WERI-Rb-1 (cell line): ENCODE data around the gene WDR49.
A peak's percentile ranks its signal among the peaks of the same experiment; 100 is the strongest.

ENCODE experiments used
- DNase-seq: peaks from one replicate; pipeline ENCODE4 v3.0.0-alpha.2; 2020
- H3K27ac ChIP-seq: fragments of 250-450 bp; sonication (Bioruptor Pico); 2 replicates; pipeline ENCODE4 v1.5.1; 2020; ENCODE audit warnings: mild to moderate bottlenecking, moderate library complexity
- H3K27me3 ChIP-seq: fragments of 250-450 bp; sonication (Bioruptor Pico); 2 replicates; pipeline ENCODE4 v1.5.1; 2021; ENCODE audit warnings: mild to moderate bottlenecking, low read depth, moderate library complexity; ENCODE audit not compliant: insufficient read depth, severe bottlenecking
- H3K36me3 ChIP-seq: fragments of 250-450 bp; sonication (Bioruptor Pico); 2 replicates; pipeline ENCODE4 v1.5.1; 2020; ENCODE audit warnings: mild to moderate bottlenecking, moderate library complexity
- H3K4me3 ChIP-seq: 2 replicates; pipeline ENCODE4 v1.5.1; 2011; ENCODE audit warnings: low read depth, mild to moderate bottlenecking, control low read depth, low read length
- H3K9me3 ChIP-seq: fragments of 250-450 bp; sonication (Bioruptor Pico); 2 replicates; pipeline ENCODE4 v1.5.1; 2021; ENCODE audit warnings: mild to moderate bottlenecking, moderate library complexity; ENCODE audit not compliant: severe bottlenecking
- CTCF ChIP-seq: IDR thresholded peaks from 2 replicates; pipeline ENCODE4 v1.5.1; 2011; ENCODE audit warnings: low read depth, mild to moderate bottlenecking, control low read depth, inconsistent platforms, low read length

The WDR49 gene

GRCh38 chr3:167668651-167669050, 14.9 kb upstream of the WDR49 start:
- no peak for TF ChIP-seq CTCF
- no peaks in the 10 kb centered on the region for H3K27me3 ChIP-seq
- H3K4me3 ChIP-seq: no peak overlapping the region
- H3K36me3 ChIP-seq: no peaks in the 10 kb centered on the region
- H3K9me3 ChIP-seq: no peaks in the 10 kb centered on the region
- no peak for DNase-seq
- H3K27ac ChIP-seq: no peak overlapping the region

- no peak for DNase-seq
- TF ChIP-seq CTCF: no peak
- H3K36me3 ChIP-seq: no peaks in the 10 kb centered on the region
- H3K4me3 ChIP-seq: no peak overlapping the region
- no peak overlapping the region for H3K27ac ChIP-seq
- H3K9me3 ChIP-seq: no peaks in the 10 kb centered on the region
- H3K27me3 ChIP-seq: no peaks in the 10 kb centered on the region
Observed at GRCh38 chr3:167666563-167666962, 12.8 kb upstream of the WDR49 start.

GRCh38 chr3:167662919-167663400, 9.2 kb upstream of the WDR49 start:
- Histone ChIP-seq H3K4me3 (no peak overlapping the region), H3K9me3 (no peaks in the 10 kb centered on the region), H3K27ac (no peak overlapping the region), H3K36me3 (no peaks in the 10 kb centered on the region), H3K27me3 (no peaks in the 10 kb centered on the region)
- TF ChIP-seq CTCF: no peak
- no peak for DNase-seq

GRCh38 chr3:167657684-167658225, 4.0 kb upstream of the WDR49 start:
- no peaks in the 10 kb centered on the region for H3K27me3 ChIP-seq
- no peaks in the 10 kb centered on the region for H3K9me3 ChIP-seq
- H3K4me3 ChIP-seq: no peak overlapping the region
- no peaks in the 10 kb centered on the region for H3K36me3 ChIP-seq
- no peak for TF ChIP-seq CTCF
- DNase-seq: peak; percentile 19
- no peak overlapping the region for H3K27ac ChIP-seq

GRCh38 chr3:167656821-167657220, 3.1 kb upstream of the WDR49 start:
- no peak overlapping the region for H3K4me3 ChIP-seq
- TF ChIP-seq CTCF: no peak

GRCh38 chr3:167653155-167653554, 587 bp downstream of the WDR49 start:
- no peak for TF ChIP-seq CTCF
- Histone ChIP-seq H3K27me3 (no peaks in the 10 kb centered on the region), H3K4me3 (no peak overlapping the region), H3K36me3 (no peaks in the 10 kb centered on the region), H3K9me3 (no peaks in the 10 kb centered on the region), H3K27ac (no peak overlapping the region)
- no peak for DNase-seq

More at GRCh38 chr3:167656821-167657220, 3.1 kb upstream of the WDR49 start:
- no peaks in the 10 kb centered on the region for H3K9me3 ChIP-seq
- no peak overlapping the region for H3K27ac ChIP-seq
- no peaks in the 10 kb centered on the region for H3K36me3 ChIP-seq
- no peak for DNase-seq
- no peaks in the 10 kb centered on the region for H3K27me3 ChIP-seq
